Heart right ventricle (tissue), 16 donors: Measurements from ENCODE around the gene RAD51B. TPM values are rescaled to one million over a fixed set of nuclear protein-coding genes. Genes with fewer than 3 reads are reported as not detected.

Experiments used
- ATAC-seq, 8 donors: fragments of 200-7000 bp; cut with Tn5 transposase; one replicate each; pipeline ENCODE4 v1.9.1; 2020; ENCODE audit warnings: mild to moderate bottlenecking in 8 of 8, moderate library complexity in 8 of 8, moderate number of reproducible peaks in 1 of 8
- DNase-seq, 2 donors: peaks; one replicate each; pipeline ENCODE4 v3.0.0-alpha.2; 2020
- H3K27ac ChIP-seq, 10 donors: fragments of 200-600 bp; sonication (generic) in 2 of 10; one replicate each; pipeline versions ENCODE4 v1.5.0 to v1.8.0; 2020 to 2022; ENCODE audit warnings: mild to moderate bottlenecking in 3 of 10
- H3K27me3 ChIP-seq, 7 donors: fragments of 200-600 bp; one replicate each; pipeline ENCODE4 v1.8.0; 2021 to 2022; ENCODE audit warnings: mild to moderate bottlenecking in 2 of 7
- H3K36me3 ChIP-seq, 9 donors: fragments of 200-600 bp; sonication (generic) in 1 of 9; one replicate each; pipeline versions ENCODE4 v1.5.0 to v1.8.0; 2020 to 2022; ENCODE audit warnings: mild to moderate bottlenecking in 2 of 9
- H3K4me1 ChIP-seq, 9 donors: fragments of 200-600 bp; sonication (generic) in 1 of 9; one replicate each; pipeline versions ENCODE4 v1.5.0 to v1.8.0; 2020 to 2022; ENCODE audit warnings: mild to moderate bottlenecking in 4 of 9
- H3K4me3 ChIP-seq, 10 donors: fragments of 200-600 bp; sonication (generic) in 2 of 10; one replicate each; pipeline versions ENCODE4 v1.5.0 to v1.8.0; 2020 to 2022; ENCODE audit warnings: mild to moderate bottlenecking in 7 of 10, moderate library complexity in 2 of 10
- H3K9me3 ChIP-seq, 11 donors: fragments of 200-600 bp in 10 of 11; sonication (generic) in 2 of 11; one replicate each; pipeline versions ENCODE4 v1.5.0 to v1.8.0; 2013 to 2022; ENCODE audit warnings: mild to moderate bottlenecking in 2 of 11, control low read depth in 1 of 11, moderate library complexity in 1 of 11
- WGBS, 2 donors: extraction: QIAGEN DNeasy Blood & Tissue Kit; methylation state at CpG; one replicate each; pipeline ENCODE4 v1.1.7; 2013; ENCODE audit warnings: inconsistent platforms in 1 of 2; 5-methylcytosine and 5-hydroxymethylcytosine counted together
- intact Hi-C, 10 donors: fragments of 100-400 bp; cut with DNase I; formaldehyde crosslinking; loops; one replicate each; pipeline versions ENCODE4 v1.11.1 to v1.14.2; 2022
- polyA plus RNA-seq, 2 donors: library from polyadenylated mRNA; stranded (reverse); fragments of 200-250 nt; gene quantifications; one replicate each; pipeline ENCODE4 v1.2.3, GENCODE V29; 2013
- total RNA-seq, 10 donors: library from RNA; stranded (reverse); fragmentation: NEBNext Ultra II Directional in 3 of 10; extraction: Animal tissue kit (Norgen Biotek cat#: 25700) in 3 of 10; gene quantifications; one replicate each; pipeline versions ENCODE4 v1.2.1 to v1.2.4, GENCODE V29; 2021 to 2023
- TF ChIP-seq, protein P1 (sequence below), 9 donors: fragments of 200-600 bp; sonication (generic) in 2 of 9; IDR thresholded peaks; one replicate each; pipeline versions ENCODE4 v1.5.0 to v1.8.0; 2021 to 2022; ENCODE audit warnings: antibody characterized with exemption in 9 of 9, mild to moderate bottlenecking in 5 of 9, moderate library complexity in 1 of 9
- donor health status: Arrhythmogenic right ventricular cardiomyopathy.
- donor health status: ischemic (EF 13 %, LVEDD 7.1; RV severe dilation, severe dysfunction).
- donor health status: healthy with polysubstance abuse.
- donor health status: DM: no; HTN: yes; CAD: no.
- donor health status: DM: no; HTN: no; CAD: no.
- donor health status: ischemic (EF 25% LVEDD 6.9; RV normal size, moderate dysfunction).
- donor health status: ischemic (EF 25% LVEDD 5.7; RV mildly dilated, moderate dysfunction).
- donor health status: healthy.
- donor health status: DM: yes; HTN: yes; CAD: no.
- donor health status: Ischemic cardiomyopathy.
- donor health status: ischemic (EF 35%, LVEDD 5.7; RV mildly dilated, moderate dysfunction).
- donor health status: nonischemic (EF 11% LVEDD 7.7; RV severe dilation, severe dysfunction).
- donor health status: DM: yes; HTN: yes; CAD: no.
- donor health status: PGD.
- donor health status: ischemic (EF 29% LVEDD 5.4; RV normal size, mild dysfunction).
- donor health status: nonischemic (EF 23%, LVEDD 6.1; RV moderate dilation, normal function).

The RAD51B gene
- total and polyA plus RNA-seq, 12 donors: 0.88 to 8.6 (median 3.5) TPM

GRCh38 chr14:67782090-67782489, 37.5 kb upstream of the RAD51B start:
- ATAC-seq (no peak), DNase-seq (no peak)
- 82 to 92% methylated on average over 3 of the region's 3 CpGs for WGBS, 2 donors
- Histone ChIP-seq H3K4me3 (no peak overlapping the region), H3K9me3 (no peaks in the 10 kb centered on the region), H3K36me3 (peaks cover 0 to 100% (median 76%) of the 10 kb centered on the region in 9 donors), H3K4me1 (peaks cover 0 to 12% (median 3%) of the 10 kb centered on the region in 9 donors), H3K27ac (no peak overlapping the region), H3K27me3 (no peaks in the 10 kb centered on the region)
- TF ChIP-seq, protein P1, sequence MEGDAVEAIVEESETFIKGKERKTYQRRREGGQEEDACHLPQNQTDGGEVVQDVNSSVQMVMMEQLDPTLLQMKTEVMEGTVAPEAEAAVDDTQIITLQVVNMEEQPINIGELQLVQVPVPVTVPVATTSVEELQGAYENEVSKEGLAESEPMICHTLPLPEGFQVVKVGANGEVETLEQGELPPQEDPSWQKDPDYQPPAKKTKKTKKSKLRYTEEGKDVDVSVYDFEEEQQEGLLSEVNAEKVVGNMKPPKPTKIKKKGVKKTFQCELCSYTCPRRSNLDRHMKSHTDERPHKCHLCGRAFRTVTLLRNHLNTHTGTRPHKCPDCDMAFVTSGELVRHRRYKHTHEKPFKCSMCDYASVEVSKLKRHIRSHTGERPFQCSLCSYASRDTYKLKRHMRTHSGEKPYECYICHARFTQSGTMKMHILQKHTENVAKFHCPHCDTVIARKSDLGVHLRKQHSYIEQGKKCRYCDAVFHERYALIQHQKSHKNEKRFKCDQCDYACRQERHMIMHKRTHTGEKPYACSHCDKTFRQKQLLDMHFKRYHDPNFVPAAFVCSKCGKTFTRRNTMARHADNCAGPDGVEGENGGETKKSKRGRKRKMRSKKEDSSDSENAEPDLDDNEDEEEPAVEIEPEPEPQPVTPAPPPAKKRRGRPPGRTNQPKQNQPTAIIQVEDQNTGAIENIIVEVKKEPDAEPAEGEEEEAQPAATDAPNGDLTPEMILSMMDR (IDR thresholded peaks at IDR 0.05): no peak
- intact Hi-C loops: no loop called here

GRCh38 chr14:67784244-67784823, 35.2 kb upstream of the RAD51B start:
- peaks cover 2 to 100% (median 71%) of the 10 kb centered on the region in 9 donors for H3K36me3 ChIP-seq
- peaks cover 0 to 12% (median 3%) of the 10 kb centered on the region in 9 donors for H3K4me1 ChIP-seq
- intact Hi-C loops: no loop called here
- WGBS, 2 donors: 95% methylated on average over 5 of the region's 5 CpGs
- ATAC-seq (no peak), DNase-seq (no peak)
- no peaks in the 10 kb centered on the region for H3K9me3 ChIP-seq
- no peak overlapping the region for H3K27ac ChIP-seq
- TF ChIP-seq, protein P1 (IDR thresholded peaks at IDR 0.05): no peak
- no peak overlapping the region for H3K4me3 ChIP-seq
- H3K27me3 ChIP-seq: no peaks in the 10 kb centered on the region

GRCh38 chr14:67785270-67786109, 34.1 kb upstream of the RAD51B start:
- Histone ChIP-seq H3K4me1 (peaks cover 0 to 12% (median 3%) of the 10 kb centered on the region in 9 donors), H3K36me3 (peaks cover 3 to 100% (median 71%) of the 10 kb centered on the region in 9 donors), H3K27ac (peak overlapping the region in 1 of 10 donors; percentile 11), H3K4me3 (no peak overlapping the region), H3K9me3 (no peaks in the 10 kb centered on the region), H3K27me3 (no peaks in the 10 kb centered on the region)
- ATAC-seq (peak in 3 of 8 donors; percentile 49 to 72 (median 57)), DNase-seq (no peak)
- TF ChIP-seq, protein P1 (IDR thresholded peaks at IDR 0.05): no peak
- 75 to 84% methylated on average over 4 of the region's 4 CpGs for WGBS, 2 donors
- intact Hi-C loops: no loop called here

- TF ChIP-seq, protein P1 (IDR thresholded peaks at IDR 0.05): no peak
- DNase-seq: no peak
- no peak overlapping the region for H3K4me3 ChIP-seq
- H3K9me3 ChIP-seq: no peaks in the 10 kb centered on the region
- no peaks in the 10 kb centered on the region for H3K27me3 ChIP-seq
- intact Hi-C loops: no loop called here
- peaks cover 0 to 12% (median 3%) of the 10 kb centered on the region in 9 donors for H3K4me1 ChIP-seq
- WGBS, 2 donors: 95 to 98% methylated on average over 1 of the region's 1 CpG
- ATAC-seq: no peak
- peaks cover 0 to 100% (median 66%) of the 10 kb centered on the region in 9 donors for H3K36me3 ChIP-seq
- H3K27ac ChIP-seq: no peak overlapping the region
Measured at GRCh38 chr14:67787673-67788072, 31.9 kb upstream of the RAD51B start.
